Stimulated activated naive CD4-positive, alpha-beta T cell treated with Interleukin-2 at 50 U/mL for 16 hours (primary cell): ENCODE measurements around the gene GOPC.

ENCODE experiments used
- DNase-seq: peaks from one replicate; lab custom pipeline; 2025; lab: John Stamatoyannopoulos, UW

Gene GOPC

GRCh38 chr6:117514655-117515054 lies 87.7 kb downstream of the GOPC start:
- no peak for DNase-seq

GRCh38 chr6:117513778-117514365 lies 88.4 kb downstream of the GOPC start:
- no peak for DNase-seq

- no peak for DNase-seq
Measured at GRCh38 chr6:117512987-117513573, 89.2 kb downstream of the GOPC start.

GRCh38 chr6:117512056-117512828 lies 90.1 kb downstream of the GOPC start:
- no peak for DNase-seq
